GM19025 (cell line): ENCODE data around the gene ARMC2.
A peak's percentile ranks its signal among the peaks of the same experiment; 100 is the strongest.

Experiments
- ATAC-seq: cut with Tn5 transposase; IDR thresholded peaks from one replicate; pipeline ENCODE4 v1.9.1; 2021; ENCODE audit warnings: mild to moderate bottlenecking, low read depth, moderate library complexity; ENCODE audit not compliant: unreplicated experiment

Gene ARMC2

DNA sequence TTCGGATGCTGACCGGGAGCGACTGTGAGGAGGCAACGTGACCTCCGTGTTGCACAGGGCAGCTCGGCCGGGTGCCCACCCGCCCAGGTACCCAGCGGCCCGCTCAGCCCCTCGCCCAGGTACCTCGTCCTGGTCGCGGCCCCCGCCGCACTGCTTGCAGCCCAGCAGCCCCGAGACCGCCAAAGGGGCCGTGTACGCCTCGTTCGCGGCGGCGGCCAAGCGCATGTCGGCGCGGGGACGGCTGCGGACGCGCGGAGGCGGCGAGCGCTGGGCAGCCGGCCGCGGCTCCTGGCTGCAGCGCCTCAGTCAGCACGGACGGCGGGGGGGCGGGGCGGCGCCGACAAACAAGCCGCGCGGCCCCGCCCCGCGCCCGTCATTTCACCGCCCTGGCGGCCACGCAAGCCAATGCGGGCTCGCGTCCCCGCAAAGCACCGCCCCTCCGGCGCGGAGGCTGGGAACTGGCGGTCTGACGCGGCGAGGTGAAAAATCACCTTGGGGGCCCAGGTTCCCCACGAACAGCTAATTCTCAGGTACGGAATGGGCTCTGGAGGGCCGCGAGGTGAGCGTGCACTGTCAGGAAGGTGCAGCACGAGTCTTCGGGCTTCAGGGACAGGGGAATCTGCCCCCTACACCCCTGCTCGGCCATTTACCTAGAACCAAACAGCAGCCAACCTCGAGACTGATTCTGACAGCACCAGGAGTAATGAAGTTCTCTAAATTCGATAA, 161.2 kb downstream of the ARMC2 start:
- peak; percentile 97 for ATAC-seq

DNA sequence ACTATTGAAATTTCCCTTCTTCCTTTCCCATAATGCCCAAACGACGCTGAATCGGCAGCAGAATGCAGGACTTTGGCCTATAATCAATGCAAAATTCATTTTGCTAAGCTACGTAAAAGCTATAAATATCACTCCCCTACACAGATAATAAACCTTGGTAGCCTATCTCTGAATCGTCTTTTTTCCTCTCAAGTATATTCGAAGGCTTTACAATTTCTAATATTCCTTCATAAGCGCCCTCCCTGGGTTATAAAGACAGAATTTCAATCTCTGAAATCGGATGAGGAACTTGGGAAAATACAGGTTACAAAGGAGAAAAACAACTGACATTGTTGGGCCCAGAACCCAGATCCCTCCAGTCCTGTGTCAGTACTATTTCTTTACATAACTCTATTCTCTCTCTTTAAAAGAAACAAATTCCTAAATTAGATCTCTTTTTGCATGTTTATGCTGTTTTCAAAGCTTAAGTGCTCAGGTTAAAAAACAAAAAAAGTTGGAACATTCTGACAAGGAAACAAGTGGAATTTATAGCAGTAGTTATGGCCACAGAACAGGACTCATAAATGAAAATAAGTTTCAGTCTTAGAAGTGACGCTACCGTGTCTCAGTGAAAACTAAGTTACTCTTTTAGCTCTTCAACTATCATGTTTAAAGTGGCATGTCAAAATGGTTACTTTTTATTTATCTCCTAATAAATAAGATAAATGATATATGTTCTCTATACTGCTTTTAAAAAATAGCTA, 161.9 kb downstream of the ARMC2 start:
- ATAC-seq: no peak

DNA sequence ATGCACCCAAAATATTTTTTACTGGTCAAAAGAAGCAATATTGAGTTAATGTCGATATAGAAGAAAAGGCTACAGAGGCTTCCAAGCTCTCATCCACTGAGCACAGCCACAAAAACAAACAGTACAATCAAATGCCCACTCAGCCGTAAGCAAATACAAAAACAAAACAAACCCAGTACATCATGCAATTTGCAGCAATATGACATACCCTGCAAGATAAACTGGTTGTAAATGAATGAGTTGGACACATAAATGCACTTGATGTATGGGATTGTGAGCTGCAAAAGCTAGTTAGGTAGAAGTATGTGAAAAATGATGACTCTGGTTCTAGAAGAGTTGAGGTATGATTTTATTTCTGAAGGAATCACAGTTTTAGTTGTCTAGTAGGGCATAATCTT, 162.5 kb downstream of the ARMC2 start:
- ATAC-seq: no peak

DNA sequence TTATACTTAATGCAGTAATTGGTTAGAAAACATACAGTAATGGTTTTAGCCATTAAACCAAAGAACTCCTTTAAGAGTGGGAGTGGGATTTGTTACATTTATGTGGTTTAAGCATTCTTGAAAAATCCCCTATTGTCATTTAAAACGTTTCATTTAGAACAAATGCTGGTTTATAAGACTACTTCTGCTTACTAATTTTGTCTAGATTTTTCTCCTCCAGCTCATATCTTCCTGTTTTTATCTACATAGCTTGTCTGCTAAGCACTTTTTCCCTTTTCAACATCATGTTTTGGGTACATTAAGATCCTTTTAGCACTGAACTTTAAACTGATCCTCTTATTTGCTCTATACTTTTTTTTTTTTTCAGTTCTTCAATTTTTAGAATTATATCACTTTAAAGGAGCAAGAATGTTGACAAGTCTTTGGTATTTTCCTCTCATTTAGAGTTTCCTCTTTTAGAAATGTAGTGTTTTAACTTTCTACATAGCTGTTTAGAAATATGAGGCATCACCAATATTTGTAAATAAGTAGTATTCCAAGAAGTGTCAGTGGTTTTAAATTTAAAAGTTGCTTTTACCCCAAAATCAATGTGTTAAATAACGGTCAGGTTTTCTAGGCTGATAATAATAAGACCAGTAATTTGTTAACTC, 165.6 kb downstream of the ARMC2 start:
- ATAC-seq: no peak

DNA sequence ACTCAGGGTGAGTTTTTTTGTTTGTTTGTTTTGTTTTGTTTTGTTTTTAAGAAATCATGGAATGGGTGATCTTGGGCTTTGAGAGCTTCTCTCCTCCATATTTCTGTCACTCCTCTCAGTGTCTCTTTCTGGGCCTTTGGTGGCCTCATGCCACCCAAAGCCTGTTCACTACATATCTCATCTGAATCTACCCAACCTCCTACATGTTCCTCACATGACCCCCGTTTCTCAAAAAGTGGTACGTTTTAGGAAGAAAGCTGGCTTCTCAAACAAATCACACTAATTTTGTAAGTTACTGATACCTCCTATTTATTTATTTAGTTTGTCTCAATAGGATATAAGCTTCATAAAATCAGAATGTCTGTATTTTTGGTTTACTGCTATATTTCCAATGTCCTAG, 166.4 kb downstream of the ARMC2 start:
- no peak for ATAC-seq

DNA sequence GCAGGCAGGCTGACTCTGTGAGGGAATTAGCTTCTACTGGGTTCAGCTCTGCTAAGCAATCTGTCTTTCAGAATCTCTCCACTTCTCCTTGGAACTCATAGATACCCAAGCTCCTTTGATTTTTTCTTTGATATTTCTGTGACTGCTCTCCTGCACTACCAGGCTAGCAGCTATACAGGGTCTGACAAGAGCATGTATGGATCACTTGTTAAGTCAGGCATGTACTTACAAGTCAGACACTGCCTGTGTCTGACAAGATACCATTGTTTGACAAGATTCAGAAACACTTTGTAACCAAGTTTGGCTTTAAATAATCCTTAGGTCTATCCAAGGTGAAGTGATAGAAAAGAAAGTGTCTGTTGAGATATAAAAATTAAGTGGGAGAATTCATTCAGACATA, 167.0 kb downstream of the ARMC2 start:
- no peak for ATAC-seq

DNA sequence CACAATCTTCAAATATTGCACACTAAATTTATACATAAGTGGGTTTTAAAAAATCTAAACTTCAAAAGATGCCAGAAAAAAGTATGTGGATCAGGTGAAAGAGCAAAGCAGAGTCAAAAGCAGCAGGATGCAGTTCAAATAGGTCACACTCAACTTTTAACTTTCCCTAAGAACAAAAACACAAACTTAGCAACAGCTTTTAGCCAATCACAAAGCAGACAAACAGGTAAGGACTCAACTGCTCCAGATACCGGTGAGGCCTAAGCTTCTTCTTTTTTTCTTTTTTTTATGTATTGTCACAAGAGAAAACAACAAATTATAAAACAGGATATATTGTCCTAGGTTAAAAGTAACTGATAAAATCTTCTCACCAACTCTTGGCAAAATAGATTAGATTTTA, 171.7 kb downstream of the ARMC2 start:
- ATAC-seq: no peak

DNA sequence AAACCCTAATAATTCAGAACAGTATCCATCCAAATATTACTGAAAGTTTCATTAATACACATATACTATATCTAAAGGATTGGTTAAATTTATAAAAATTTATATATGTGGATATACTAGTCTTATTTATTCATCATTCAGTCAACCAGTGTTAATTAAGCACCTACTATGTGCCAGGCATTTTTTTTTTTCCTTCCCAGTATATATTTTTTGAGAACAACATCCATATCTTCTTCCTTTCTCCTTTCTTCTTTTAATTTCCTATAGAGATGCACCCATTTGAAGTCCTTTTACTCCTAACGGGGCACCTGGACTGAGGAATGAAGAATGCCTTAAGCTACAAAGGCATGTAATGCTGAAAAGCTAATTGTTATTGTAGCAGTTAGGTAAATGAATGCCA, 173.6 kb downstream of the ARMC2 start:
- no peak for ATAC-seq

DNA sequence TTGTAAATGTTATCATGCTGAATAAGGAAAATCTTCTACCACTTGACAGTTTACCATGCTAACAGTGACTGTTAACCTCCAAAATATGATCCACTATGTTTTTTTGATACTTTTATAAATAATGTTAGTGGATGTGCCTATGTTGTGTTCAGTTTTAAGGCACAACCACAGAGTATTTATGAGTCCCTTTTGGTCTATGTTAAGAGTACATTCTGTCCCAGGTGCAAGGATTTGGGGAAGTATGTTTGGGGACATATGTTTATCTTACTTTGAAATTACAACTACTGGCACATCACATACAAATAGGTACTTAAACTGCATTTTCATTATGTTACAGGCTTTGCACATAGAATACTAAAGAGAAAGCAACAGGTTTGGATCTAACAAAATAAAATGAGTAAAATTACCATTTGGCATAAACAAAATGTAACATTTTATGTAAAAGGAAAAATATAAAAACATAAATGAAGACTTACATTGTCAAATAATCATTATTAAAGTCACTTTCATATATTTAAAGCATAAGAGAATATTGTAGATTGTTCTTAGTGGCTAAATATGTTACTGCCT, 175.2 kb downstream of the ARMC2 start:
- ATAC-seq: no peak
